GM19372 (cell line): ENCODE measurements around the gene SPTBN4.
A peak's percentile ranks its signal among the peaks of the same experiment; 100 is the strongest.
"Not testable (repeated sequence)": the region's sequence is repeated elsewhere in the genome, so short reads cannot be mapped to it uniquely, and the experiment has no call there.

Source experiments
- ATAC-seq: cut with Tn5 transposase; IDR thresholded peaks from one replicate; pipeline ENCODE4 v1.9.1; 2021; ENCODE audit warnings: mild to moderate bottlenecking, low read depth, moderate library complexity; ENCODE audit not compliant: unreplicated experiment

The SPTBN4 gene

GRCh38 chr19:40438284-40438683, 28.5 kb upstream of the SPTBN4 start:
- ATAC-seq, result no peak

GRCh38 chr19:40441719-40442253, 25.0 kb upstream of the SPTBN4 start:
- ATAC-seq, result no peak

GRCh38 chr19:40442328-40443130, 24.3 kb upstream of the SPTBN4 start:
- no peak for ATAC-seq

GRCh38 chr19:40443131-40443999, 23.4 kb upstream of the SPTBN4 start:
- ATAC-seq, result peak; percentile 72

- peak; percentile 65 for ATAC-seq
Measured at GRCh38 chr19:40444000-40444824, 22.6 kb upstream of the SPTBN4 start, which contains the start of gene SERTAD3. SERTAD3 (minus strand) TSS chr19:40444335; CDS start chr19:40442080, 2,255 bp downstream.

- ATAC-seq, result no peak
Measured at GRCh38 chr19:40444825-40445312, 21.9 kb upstream of the SPTBN4 start.

- no peak for ATAC-seq
Measured at GRCh38 chr19:40445780-40446262, 21.0 kb upstream of the SPTBN4 start.

GRCh38 chr19:40446263-40446784, 20.5 kb upstream of the SPTBN4 start:
- ATAC-seq, result no peak

- ATAC-seq, result no peak
Measured at GRCh38 chr19:40449506-40449905, 17.3 kb upstream of the SPTBN4 start.

GRCh38 chr19:40450664-40451063, 16.1 kb upstream of the SPTBN4 start:
- ATAC-seq, result no peak

- ATAC-seq, result no peak
Measured at GRCh38 chr19:40452016-40452415, 14.8 kb upstream of the SPTBN4 start.

GRCh38 chr19:40453151-40453735, 13.6 kb upstream of the SPTBN4 start:
- no peak for ATAC-seq

- ATAC-seq, result not testable (repeated sequence)
Measured at GRCh38 chr19:40453943-40454342, 12.9 kb upstream of the SPTBN4 start.

GRCh38 chr19:40457048-40457447, 9.8 kb upstream of the SPTBN4 start:
- no peak for ATAC-seq

GRCh38 chr19:40457953-40458596, 8.7 kb upstream of the SPTBN4 start:
- no peak for ATAC-seq

- ATAC-seq, result no peak
Measured at GRCh38 chr19:40458597-40458974, 8.2 kb upstream of the SPTBN4 start.

GRCh38 chr19:40460185-40460584, 6.6 kb upstream of the SPTBN4 start:
- no peak for ATAC-seq

GRCh38 chr19:40461669-40462221, 5.1 kb upstream of the SPTBN4 start:
- no peak for ATAC-seq
